ENCODE data around the gene LTF. TPM values are rescaled to one million over a fixed set of nuclear protein-coding genes. Genes with fewer than 3 reads are reported as not detected.
"Not testable (repeated sequence)": the region's sequence is repeated elsewhere in the genome, so short reads cannot be mapped to it uniquely, and the experiment has no call there.

Gene LTF
- total RNA-seq, 3 donors from 2014 or later: not detected

DNA sequence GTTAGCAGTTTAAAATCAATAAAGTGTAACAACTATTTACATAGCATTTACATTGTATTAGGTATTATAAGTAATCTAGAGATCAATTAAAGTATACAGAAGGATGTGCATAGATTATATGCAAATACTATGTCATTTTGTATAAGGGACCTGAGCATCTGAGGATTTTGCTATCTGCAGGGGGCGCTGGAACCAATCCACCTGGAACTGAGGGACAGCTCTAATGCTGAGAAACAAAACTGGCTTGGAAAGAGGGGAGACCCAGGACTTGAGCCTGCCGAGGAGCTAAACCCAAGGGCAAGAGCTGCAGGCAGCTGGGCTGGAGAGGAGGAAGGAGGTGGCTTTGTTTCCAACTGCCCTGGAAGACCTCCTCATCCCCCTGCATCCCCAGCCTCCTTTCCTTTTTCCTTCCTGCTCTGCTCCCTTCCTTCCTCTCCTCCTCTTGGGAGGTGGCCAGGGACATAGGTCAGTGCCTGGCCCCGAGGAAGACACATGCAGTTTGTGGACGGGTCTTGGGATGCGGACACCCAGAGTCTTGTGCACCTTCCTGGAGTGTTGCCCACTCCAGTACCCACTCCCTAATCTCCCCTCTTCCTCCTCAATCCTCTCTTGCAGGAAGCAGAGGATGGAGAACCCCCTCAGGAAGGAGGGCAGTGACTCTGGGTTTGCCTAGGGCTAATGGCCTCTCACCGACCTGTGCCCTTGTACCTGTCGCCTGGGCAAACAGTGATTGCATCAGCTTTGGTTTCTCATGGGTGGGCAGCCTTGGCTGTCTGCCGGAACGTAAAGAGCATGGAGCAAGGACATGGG lies 32.2 kb upstream of the LTF start:
- ATAC-seq (peak in 1 of 2 donors; percentile 37), DNase-seq (peak; percentile 57)
- Mint-ChIP-seq H3K4me3 (no peak overlapping the region), H3K9me3 (no peaks in the 10 kb centered on the region), H3K27me3 (ENCODE audit: low read depth) (no peaks in the 10 kb centered on the region), H3K4me1 (ENCODE audit: low read depth) (peaks cover 9% of the 10 kb centered on the region), H3K36me3 (ENCODE audit: insufficient read depth) (no peaks in the 10 kb centered on the region)

DNA sequence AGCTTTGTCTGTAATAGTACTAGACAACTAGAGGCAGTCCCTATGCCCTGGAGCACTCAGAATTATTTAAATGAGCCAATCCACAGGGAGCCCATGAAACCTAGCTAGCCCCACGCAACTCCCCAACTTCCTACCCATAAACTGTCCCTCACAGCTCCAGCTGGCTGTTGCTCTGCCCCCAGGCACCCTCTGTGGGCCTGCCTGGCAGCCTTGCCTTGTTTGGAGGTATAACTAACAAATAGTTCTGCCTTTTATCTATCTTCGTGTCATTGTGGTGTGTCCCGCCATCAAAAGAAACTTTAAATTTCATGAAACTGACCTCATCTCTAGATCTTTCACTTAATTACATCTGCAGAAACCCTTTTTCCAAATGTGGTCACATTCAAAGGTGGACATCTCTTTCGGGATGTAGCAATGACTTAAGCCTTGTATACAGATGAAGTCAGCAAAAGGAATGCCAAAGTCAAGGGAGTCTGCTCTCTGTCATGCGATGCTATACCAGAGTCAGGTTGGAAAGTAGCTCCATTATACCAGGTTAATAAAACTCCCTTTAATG lies 31.3 kb upstream of the LTF start:
- Mint-ChIP-seq H3K4me3 (no peak overlapping the region), H3K4me1 (ENCODE audit: low read depth) (peaks cover 7% of the 10 kb centered on the region), H3K9me3 (no peaks in the 10 kb centered on the region), H3K36me3 (ENCODE audit: insufficient read depth) (no peaks in the 10 kb centered on the region), H3K27me3 (ENCODE audit: low read depth) (no peaks in the 10 kb centered on the region)
- DNase-seq (no peak), ATAC-seq (no peak)

DNA sequence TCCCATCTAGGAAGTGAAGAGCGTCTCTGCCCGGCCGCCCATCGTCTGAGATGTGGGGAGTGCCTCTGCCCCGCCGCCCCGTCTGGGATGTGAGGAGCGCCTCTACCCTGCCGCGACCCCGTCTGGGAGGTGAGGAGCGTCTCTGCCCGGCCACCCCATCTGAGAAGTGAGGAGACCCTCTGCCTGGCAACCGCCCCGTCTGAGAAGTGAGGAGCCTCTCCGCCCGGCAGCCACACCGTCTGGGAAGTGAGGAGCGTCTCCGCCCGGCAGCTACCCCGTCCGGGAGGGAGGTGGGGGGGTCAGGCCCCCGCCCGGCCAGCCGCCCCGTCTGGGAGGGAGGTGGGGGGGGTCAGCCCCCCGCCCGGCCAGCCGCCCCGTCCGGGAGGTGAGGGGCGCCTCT lies 29.8 kb upstream of the LTF start:
- not testable (repeated sequence) for H3K4me3 Mint-ChIP-seq; H3K9me3 Mint-ChIP-seq; H3K27me3 Mint-ChIP-seq (ENCODE audit: low read depth); H3K36me3 Mint-ChIP-seq (ENCODE audit: insufficient read depth); DNase-seq; ATAC-seq
- peaks cover 13% of the 10 kb centered on the region for H3K4me1 Mint-ChIP-seq (ENCODE audit: low read depth)

DNA sequence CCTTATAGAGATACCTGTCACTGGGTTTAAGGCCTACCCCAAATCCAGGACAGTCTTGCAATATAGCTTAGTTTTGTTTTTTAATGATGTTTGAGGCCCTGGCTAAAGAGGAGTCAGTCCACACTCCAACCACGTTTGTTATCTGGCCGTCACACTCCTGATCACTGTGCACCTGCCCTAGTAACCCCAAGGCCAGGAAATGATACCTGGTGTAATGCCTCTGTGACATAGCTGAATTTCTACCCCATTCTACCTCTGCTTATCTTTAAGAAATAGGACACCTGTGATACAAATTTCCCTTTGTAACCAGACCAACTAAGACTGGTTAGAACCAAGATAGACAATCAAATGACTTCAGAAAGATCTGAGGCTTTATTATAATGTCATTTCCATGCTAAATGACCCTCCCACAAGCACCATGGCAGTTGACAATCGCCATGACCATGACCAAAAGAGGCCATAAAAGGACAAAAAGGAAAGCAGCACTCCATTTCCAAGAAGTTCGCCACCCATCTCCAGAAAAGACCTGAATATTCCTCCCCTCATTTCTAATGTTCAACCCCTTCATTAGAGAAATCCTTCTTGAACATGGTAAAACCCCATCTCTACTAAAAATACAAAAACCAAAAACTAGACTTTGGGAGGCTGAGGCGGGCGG lies 28.3 kb upstream of the LTF start:
- Mint-ChIP-seq H3K4me3 (no peak overlapping the region), H3K4me1 (ENCODE audit: low read depth) (peaks cover 24% of the 10 kb centered on the region), H3K27me3 (ENCODE audit: low read depth) (no peaks in the 10 kb centered on the region), H3K9me3 (no peaks in the 10 kb centered on the region), H3K36me3 (ENCODE audit: insufficient read depth) (no peaks in the 10 kb centered on the region)
- no peak for DNase-seq
- ATAC-seq: no peak

DNA sequence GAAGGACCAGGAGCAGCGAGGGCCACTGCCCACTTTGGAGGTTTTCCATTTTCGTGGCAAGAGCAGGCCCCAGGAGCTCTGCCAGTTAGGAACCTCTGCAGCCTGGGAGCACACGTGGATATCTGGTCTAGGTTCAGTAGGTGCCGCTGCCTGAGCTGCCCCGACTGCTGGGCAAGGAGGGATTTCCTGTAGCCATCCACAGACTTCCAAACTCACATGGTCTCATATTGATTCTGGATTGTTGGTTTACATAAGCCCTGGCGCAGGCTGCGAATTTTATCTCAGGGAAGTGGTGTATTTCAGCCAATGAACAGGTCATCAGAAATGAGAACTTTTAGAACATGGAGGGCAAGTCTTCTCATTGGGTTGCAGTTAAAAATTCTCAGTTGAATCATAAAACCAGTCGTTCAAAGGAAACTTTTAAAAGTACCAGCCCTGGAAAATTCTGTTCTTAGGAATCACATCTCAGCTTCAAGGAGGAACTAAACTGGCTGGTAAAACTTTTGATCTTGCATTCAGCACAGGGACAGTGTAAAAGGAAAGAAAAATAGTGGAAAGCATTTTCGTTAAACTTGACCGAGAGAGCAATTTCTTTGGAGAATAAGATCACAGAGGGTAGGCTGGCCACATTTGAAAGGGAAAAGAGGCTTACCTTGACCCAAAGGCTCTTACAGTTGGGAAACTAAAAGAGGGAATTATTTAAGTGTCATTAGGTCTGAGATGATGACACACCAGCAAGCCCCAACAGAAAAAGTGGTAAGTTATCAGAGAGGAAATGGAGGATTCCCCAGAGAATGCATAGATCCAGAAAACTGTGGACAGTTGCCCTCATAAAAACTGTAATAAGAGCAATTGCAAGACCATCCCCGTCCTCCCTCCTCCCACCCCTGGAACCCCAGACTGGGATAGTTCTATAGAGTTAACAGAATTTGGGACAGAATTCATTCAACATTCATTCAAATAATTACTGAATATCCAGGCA lies 26.7 kb upstream of the LTF start:
- no peak for DNase-seq
- no peaks in the 10 kb centered on the region for H3K36me3 Mint-ChIP-seq (ENCODE audit: insufficient read depth)
- no peaks in the 10 kb centered on the region for H3K27me3 Mint-ChIP-seq (ENCODE audit: low read depth)
- no peak overlapping the region for H3K4me3 Mint-ChIP-seq
- H3K9me3 Mint-ChIP-seq: no peaks in the 10 kb centered on the region
- ATAC-seq: no peak
- peaks cover 19% of the 10 kb centered on the region for H3K4me1 Mint-ChIP-seq (ENCODE audit: low read depth)

DNA sequence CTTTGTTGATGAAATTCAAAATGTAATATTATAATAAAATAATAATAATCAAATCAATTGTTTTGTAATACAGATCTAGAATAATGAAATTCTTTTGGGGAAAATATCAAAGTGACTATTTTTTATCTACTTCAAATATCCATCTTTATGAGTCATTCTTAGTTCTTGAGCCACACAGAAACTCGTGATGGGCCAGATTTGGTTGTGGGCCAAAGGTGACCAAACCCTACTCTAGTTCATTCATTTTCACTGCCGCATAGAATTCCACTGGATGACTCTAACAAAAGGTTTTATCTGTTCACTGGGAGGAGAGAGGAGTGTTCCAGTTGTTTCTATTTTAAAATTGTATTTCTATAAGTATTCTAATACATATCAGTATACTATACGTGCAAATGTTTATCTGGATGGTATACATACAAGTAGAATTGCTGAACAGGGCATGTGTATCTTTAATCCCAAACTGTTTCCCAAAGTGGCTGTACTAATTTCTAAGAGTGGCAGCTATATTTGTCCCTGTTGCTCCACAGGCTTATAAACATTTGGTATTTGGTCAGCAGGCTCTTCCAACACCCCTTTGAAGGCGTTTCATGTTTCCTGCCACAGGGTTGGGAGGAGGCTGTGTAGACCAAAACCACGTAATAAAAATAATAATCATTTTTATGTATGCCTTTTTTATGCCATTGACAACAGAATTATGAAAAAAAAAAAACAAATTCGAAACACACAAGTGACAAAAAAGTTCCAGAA lies 25.8 kb upstream of the LTF start:
- Mint-ChIP-seq H3K9me3 (no peaks in the 10 kb centered on the region), H3K4me1 (ENCODE audit: low read depth) (peaks cover 19% of the 10 kb centered on the region), H3K36me3 (ENCODE audit: insufficient read depth) (no peaks in the 10 kb centered on the region), H3K4me3 (no peak overlapping the region), H3K27me3 (ENCODE audit: low read depth) (no peaks in the 10 kb centered on the region)
- ATAC-seq: no peak
- DNase-seq: no peak

DNA sequence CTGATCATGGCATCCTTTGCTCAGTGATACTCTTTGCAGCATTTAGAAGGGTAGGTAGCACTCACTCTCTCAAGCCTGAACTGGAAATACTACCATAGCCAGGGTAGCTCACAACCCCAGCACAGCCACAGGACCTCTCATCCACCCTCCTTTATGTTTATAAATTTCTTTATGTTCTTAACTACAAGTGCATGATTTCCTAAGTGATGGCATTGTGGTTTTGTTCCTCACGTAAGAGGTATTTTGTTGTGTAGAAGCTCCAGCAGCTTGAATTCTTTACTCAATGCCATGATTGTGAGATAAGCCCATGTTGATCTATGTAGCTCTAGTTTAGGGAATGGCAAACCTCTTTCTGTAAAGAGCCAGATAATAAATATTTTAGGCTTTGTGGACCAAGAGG lies 25.2 kb upstream of the LTF start:
- H3K4me3 Mint-ChIP-seq: no peak overlapping the region
- peaks cover 19% of the 10 kb centered on the region for H3K4me1 Mint-ChIP-seq (ENCODE audit: low read depth)
- H3K27me3 Mint-ChIP-seq (ENCODE audit: low read depth): no peaks in the 10 kb centered on the region
- ATAC-seq (no peak), DNase-seq (no peak)
- no peaks in the 10 kb centered on the region for H3K36me3 Mint-ChIP-seq (ENCODE audit: insufficient read depth)
- no peaks in the 10 kb centered on the region for H3K9me3 Mint-ChIP-seq

DNA sequence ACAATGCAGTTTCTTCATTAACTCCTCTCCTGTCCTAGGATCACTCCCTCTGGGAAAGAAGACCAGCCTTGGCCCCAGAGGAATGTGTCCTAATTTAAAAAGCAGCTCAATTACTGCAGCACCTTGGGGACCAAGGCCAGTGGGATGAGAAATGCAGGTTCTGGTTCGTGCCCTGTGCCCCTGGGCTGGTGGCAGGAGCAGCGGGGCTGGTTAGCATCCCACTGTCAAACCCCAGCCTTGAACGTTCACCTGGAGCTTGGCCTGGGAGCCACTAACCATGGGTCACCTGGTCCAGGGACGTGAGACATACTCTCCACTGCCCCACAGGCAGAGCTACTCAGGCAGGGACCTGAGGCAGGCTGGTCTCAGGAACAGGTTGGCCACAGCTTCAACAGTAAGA lies 24.7 kb upstream of the LTF start:
- no peaks in the 10 kb centered on the region for H3K36me3 Mint-ChIP-seq (ENCODE audit: insufficient read depth)
- H3K4me1 Mint-ChIP-seq (ENCODE audit: low read depth): peaks cover 19% of the 10 kb centered on the region
- DNase-seq: no peak
- no peaks in the 10 kb centered on the region for H3K9me3 Mint-ChIP-seq
- H3K27me3 Mint-ChIP-seq (ENCODE audit: low read depth): no peaks in the 10 kb centered on the region
- no peak for ATAC-seq
- peak overlapping the region; percentile 42 for H3K4me3 Mint-ChIP-seq

DNA sequence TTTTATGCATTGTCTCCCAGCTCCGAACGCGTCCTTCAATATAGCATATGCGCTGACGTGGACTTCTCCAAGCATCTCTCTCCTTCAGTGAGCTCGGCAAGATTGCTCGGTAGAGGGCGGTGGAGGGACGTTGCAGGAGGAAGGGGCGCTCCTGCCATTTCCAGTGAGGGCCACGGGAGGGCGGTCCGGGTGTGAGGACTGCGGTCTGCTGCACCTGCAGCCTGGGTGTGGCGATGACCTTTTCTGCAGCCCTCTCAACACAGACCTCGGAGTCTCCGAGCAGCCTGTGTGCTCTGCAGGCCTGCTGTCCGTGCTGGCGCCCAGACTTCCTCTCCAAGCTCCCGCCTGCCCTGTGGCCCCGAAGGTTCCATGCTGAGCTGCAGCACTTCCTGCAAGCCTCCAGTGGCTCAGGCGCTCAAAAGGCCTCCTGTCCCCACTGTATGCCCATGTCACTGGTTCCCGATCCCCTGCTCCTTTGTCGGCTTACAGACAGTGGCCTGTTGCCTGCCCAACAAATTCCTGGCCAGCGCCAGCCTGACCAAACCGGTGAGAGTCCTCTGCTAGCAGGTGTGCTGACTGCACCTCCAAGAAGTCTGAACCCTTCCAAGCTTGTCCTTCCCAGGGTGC lies 24.1 kb upstream of the LTF start:
- H3K4me1 Mint-ChIP-seq (ENCODE audit: low read depth): peaks cover 19% of the 10 kb centered on the region
- no peaks in the 10 kb centered on the region for H3K27me3 Mint-ChIP-seq (ENCODE audit: low read depth)
- H3K36me3 Mint-ChIP-seq (ENCODE audit: insufficient read depth): no peaks in the 10 kb centered on the region
- peak overlapping the region; percentile 42 for H3K4me3 Mint-ChIP-seq
- no peaks in the 10 kb centered on the region for H3K9me3 Mint-ChIP-seq
- peak; percentile 99 to 100 for ATAC-seq
- peak; percentile 92 for DNase-seq

DNA sequence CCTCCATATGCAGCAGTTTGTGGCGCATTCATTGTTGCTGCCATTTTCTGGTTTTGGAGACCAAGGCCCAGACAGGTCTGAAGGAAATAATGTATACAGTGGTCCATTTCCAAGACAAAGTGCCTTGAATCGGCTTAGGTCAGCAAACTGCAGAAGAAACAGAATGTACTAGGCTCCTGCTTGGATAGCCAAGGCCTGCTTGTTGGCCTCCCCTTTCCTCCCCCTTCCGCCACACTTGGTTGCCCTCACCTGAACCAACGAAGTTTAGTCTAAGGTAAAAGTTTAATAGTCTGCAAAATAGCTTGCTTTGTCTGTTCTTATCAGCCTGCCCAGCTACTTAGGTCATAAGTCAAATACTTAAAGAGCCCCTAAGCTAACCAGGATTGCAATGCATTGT lies 21.1 kb upstream of the LTF start:
- H3K36me3 Mint-ChIP-seq (ENCODE audit: insufficient read depth): no peaks in the 10 kb centered on the region
- H3K9me3 Mint-ChIP-seq: no peaks in the 10 kb centered on the region
- no peak overlapping the region for H3K4me3 Mint-ChIP-seq
- no peak for DNase-seq
- H3K27me3 Mint-ChIP-seq (ENCODE audit: low read depth): peaks cover 2% of the 10 kb centered on the region
- ATAC-seq: no peak
- peaks cover 19% of the 10 kb centered on the region for H3K4me1 Mint-ChIP-seq (ENCODE audit: low read depth)

DNA sequence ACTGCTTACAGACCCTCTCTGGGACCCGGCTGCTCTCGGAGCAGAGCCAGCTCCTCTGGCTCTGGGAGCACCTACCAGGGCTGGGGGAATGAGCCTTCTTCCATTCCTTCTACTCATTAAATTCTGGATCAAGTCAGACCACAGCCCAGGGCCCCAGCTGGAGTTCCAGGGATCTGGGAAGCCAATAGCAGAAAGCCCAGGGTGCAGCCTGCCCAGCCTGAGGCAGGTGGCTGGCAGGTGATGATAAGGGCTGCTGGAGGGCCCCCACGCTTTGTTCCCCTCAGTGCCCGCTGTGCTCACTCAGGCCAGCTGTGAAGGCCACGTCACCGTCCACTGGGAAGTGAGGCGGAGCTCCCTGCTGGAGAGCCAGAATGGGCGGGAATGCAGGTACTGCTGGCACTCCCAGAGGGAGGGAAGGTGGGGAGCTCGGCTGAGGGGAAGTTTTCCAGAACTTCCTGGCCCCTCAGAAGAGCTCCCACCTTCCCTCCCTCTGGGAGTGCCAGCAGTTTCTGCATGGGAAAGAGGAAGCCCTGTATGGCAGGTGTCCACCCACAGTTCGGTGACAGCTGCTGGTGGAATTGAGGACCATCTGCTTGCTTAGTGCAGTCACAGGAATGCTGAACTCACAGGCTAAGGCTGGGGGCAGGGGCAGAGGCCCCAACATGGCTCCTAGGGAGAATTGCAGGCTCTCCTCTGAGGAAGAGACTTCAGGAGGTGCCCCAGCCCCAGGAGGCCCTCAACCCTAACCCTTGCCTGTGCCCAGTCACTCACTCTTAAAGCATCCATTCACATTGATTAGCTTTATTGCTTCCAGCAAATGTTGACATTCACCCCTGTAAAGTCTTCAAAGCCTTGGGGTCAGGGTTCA lies 20.4 kb upstream of the LTF start:
- no peak for ATAC-seq
- Mint-ChIP-seq H3K4me3 (no peak overlapping the region), H3K27me3 (ENCODE audit: low read depth) (peaks cover 4% of the 10 kb centered on the region), H3K36me3 (ENCODE audit: insufficient read depth) (no peaks in the 10 kb centered on the region), H3K4me1 (ENCODE audit: low read depth) (peaks cover 17% of the 10 kb centered on the region), H3K9me3 (no peaks in the 10 kb centered on the region)
- DNase-seq: no peak

DNA sequence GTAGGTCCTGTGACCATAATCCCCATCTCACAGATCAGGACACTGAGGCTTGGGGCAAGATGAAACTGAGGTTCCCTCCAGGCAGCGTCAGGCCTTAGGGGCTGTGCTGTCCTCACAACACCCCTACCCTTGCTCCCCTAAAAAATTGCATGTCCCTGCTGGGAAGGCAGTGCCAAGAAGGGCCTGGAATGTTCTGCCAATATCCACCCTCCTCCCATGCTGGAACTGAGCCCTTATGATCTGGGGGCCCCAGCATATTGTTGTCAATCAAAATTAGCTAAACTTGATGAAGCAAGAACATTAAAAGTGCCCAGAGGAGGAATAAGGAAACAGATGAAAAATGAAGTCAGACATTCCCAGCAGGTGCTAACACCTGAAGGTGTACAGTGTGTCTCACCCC lies 19.7 kb upstream of the LTF start:
- Mint-ChIP-seq H3K4me3 (no peak overlapping the region), H3K4me1 (ENCODE audit: low read depth) (peaks cover 10% of the 10 kb centered on the region)

More for the DNA sequence above, 19.7 kb upstream of the LTF start:
- Mint-ChIP-seq H3K9me3 (no peaks in the 10 kb centered on the region), H3K27me3 (ENCODE audit: low read depth) (peaks cover 4% of the 10 kb centered on the region), H3K36me3 (ENCODE audit: insufficient read depth) (no peaks in the 10 kb centered on the region)
- DNase-seq (no peak), ATAC-seq (no peak)

Data from activated T-cell treated with anti-CD3 and anti-CD28 coated beads, Interleukin-2, amount 50 U/mL, for 4 hours (primary cell).